HEK293 (cell line): ENCODE measurements around the gene PTK7.

ENCODE experiments used
- CTCF ChIA-PET: fragments of 350-600 bp; formaldehyde crosslinking; extraction: SDS; loops from one replicate; lab custom pipeline; 2021; ENCODE audit warnings: antibody characterized with exemption; lab: Yijun Ruan, JAX
- POLR2A ChIA-PET: fragments of 300-600 bp; formaldehyde crosslinking; extraction: SDS; loops from one replicate; lab custom pipeline; 2020; ENCODE audit warnings: antibody characterized with exemption, inconsistent platforms; lab: Yijun Ruan, JAX
- H3K27ac ChIP-seq: fragments of 200-500 bp; sonication (Bioruptor generic); 2 replicates; pipeline ENCODE4 v1.5.1; 2014; ENCODE audit warnings: low read depth, low read length, control low read depth, inconsistent platforms; ENCODE audit errors: extremely low read depth
- H3K36me3 ChIP-seq, 2 experiments: fragments of 200-500 bp in 1 of 2; sonication (Bioruptor generic) in 1 of 2; 1 replicate in 1 of 2; 2 replicates in 1 of 2; pipeline ENCODE4 v1.5.1; 2014 to 2017; ENCODE audit warnings: inconsistent platforms in 2 of 2, low read length in 2 of 2; ENCODE audit not compliant: control insufficient read depth in 2 of 2, insufficient read depth in 1 of 2
- H3K4me1 ChIP-seq: fragments of 200-500 bp; sonication (Bioruptor generic); 2 replicates; pipeline ENCODE4 v1.5.1; 2014; ENCODE audit warnings: mild to moderate bottlenecking, low read length, inconsistent platforms; ENCODE audit not compliant: control insufficient read depth, insufficient read depth
- H3K4me3 ChIP-seq: 2 replicates; pipeline ENCODE4 v1.5.1; 2011; ENCODE audit warnings: low read depth, mild to moderate bottlenecking, control low read depth, low read length, moderate library complexity
- H3K9me3 ChIP-seq: fragments of 200-500 bp; sonication (Bioruptor generic); 2 replicates; pipeline ENCODE4 v1.5.1; 2014; ENCODE audit warnings: low read depth, low read length, inconsistent platforms; ENCODE audit not compliant: control insufficient read depth, insufficient read depth
- GFI1B ChIP-seq: fragments of 450-650 bp; formaldehyde crosslinking; IDR thresholded peaks from 2 replicates; pipeline ENCODE4 v1.5.1; 2016; ENCODE audit warnings: missing biosample characterization, missing genetic modification characterization
- GLIS2 ChIP-seq: fragments of 450-650 bp; formaldehyde crosslinking; IDR thresholded peaks from 2 replicates; pipeline ENCODE4 v1.5.1; 2016; ENCODE audit warnings: missing biosample characterization, missing genetic modification characterization
- HOXA7 ChIP-seq: sonication (generic); formaldehyde crosslinking; IDR thresholded peaks from 2 replicates; pipeline ENCODE4 v1.8.1; 2022; ENCODE audit warnings: missing genetic modification reagents, borderline replicate concordance
- SP3 ChIP-seq: fragments of 450-650 bp; formaldehyde crosslinking; IDR thresholded peaks from 2 replicates; pipeline ENCODE4 v1.5.1; 2016; ENCODE audit warnings: missing biosample characterization, missing genetic modification characterization
- SP7 ChIP-seq: fragments of 450-650 bp; formaldehyde crosslinking; IDR thresholded peaks from 2 replicates; pipeline ENCODE4 v1.5.1; 2016; ENCODE audit warnings: missing biosample characterization, missing genetic modification characterization
- TRIM28 ChIP-seq: IDR thresholded peaks from 2 replicates; pipeline ENCODE4 v1.6.1; 2011; ENCODE audit warnings: low read length, control low read depth, borderline replicate concordance
- YY1 ChIP-seq: fragments of 450-650 bp; formaldehyde crosslinking; IDR thresholded peaks from 2 replicates; pipeline ENCODE4 v1.5.1; 2018; ENCODE audit warnings: missing biosample characterization, missing genetic modification characterization
- ZBTB1 ChIP-seq: fragments of 450-650 bp; formaldehyde crosslinking; IDR thresholded peaks from 2 replicates; pipeline ENCODE4 v1.5.1; 2016; ENCODE audit warnings: missing biosample characterization, missing genetic modification characterization
- ZBTB7A ChIP-seq: fragments of 450-650 bp; formaldehyde crosslinking; IDR thresholded peaks from 2 replicates; pipeline ENCODE4 v1.5.1; 2016; ENCODE audit warnings: low read depth, missing biosample characterization, missing genetic modification characterization
- ZNF132 ChIP-seq: fragments of 450-650 bp; formaldehyde crosslinking; IDR thresholded peaks from 2 replicates; pipeline ENCODE4 v1.5.1; 2017; ENCODE audit warnings: missing biosample characterization, missing genetic modification characterization, borderline replicate concordance
- ZNF155 ChIP-seq: fragments of 450-650 bp; formaldehyde crosslinking; IDR thresholded peaks from 2 replicates; pipeline ENCODE4 v1.5.1; 2016; ENCODE audit warnings: missing biosample characterization, missing genetic modification characterization
- ZNF174 ChIP-seq: fragments of 450-650 bp; formaldehyde crosslinking; IDR thresholded peaks from 2 replicates; pipeline ENCODE4 v1.5.0; 2017; ENCODE audit warnings: missing biosample characterization, mild to moderate bottlenecking, missing genetic modification characterization
- ZNF19 ChIP-seq: fragments of 450-650 bp; formaldehyde crosslinking; IDR thresholded peaks from 2 replicates; pipeline ENCODE4; 2016; ENCODE audit warnings: missing biosample characterization, missing genetic modification characterization, low read depth
- ZNF202 ChIP-seq: fragments of 450-650 bp; formaldehyde crosslinking; IDR thresholded peaks from 2 replicates; pipeline ENCODE4 v1.5.1; 2016; ENCODE audit warnings: missing biosample characterization, missing genetic modification characterization, borderline replicate concordance
- ZNF211 ChIP-seq: fragments of 450-650 bp; formaldehyde crosslinking; IDR thresholded peaks from 2 replicates; pipeline ENCODE4 v1.5.1; 2016; ENCODE audit warnings: low read depth, missing biosample characterization, missing genetic modification characterization
- ZNF214 ChIP-seq: fragments of 450-650 bp; formaldehyde crosslinking; IDR thresholded peaks from 2 replicates; pipeline ENCODE4 v1.5.1; 2017; ENCODE audit warnings: missing biosample characterization, mild to moderate bottlenecking, missing genetic modification characterization, borderline replicate concordance
- ZNF221 ChIP-seq: fragments of 450-650 bp; formaldehyde crosslinking; IDR thresholded peaks from 2 replicates; pipeline ENCODE4 v1.5.1; 2017; ENCODE audit warnings: missing biosample characterization, missing genetic modification characterization, borderline replicate concordance
- ZNF239 ChIP-seq: fragments of 450-650 bp; formaldehyde crosslinking; IDR thresholded peaks from 2 replicates; pipeline ENCODE4 v1.5.1; 2016; ENCODE audit warnings: missing biosample characterization, missing genetic modification characterization
- ZNF391 ChIP-seq: fragments of 450-650 bp; formaldehyde crosslinking; IDR thresholded peaks from 2 replicates; pipeline ENCODE4 v1.5.1; 2016; ENCODE audit warnings: low read depth, missing biosample characterization, missing genetic modification characterization, borderline replicate concordance
- ZNF664 ChIP-seq: fragments of 450-650 bp; formaldehyde crosslinking; IDR thresholded peaks from 2 replicates; pipeline ENCODE4 v1.5.1; 2016; ENCODE audit warnings: missing biosample characterization, missing genetic modification characterization
- ZNF670 ChIP-seq: fragments of 450-650 bp; formaldehyde crosslinking; IDR thresholded peaks from 2 replicates; pipeline ENCODE4 v1.5.1; 2016; ENCODE audit warnings: missing biosample characterization, missing genetic modification characterization, low read depth
- TF ChIP-seq, protein P1 (sequence below): fragments of 450-650 bp; formaldehyde crosslinking; IDR thresholded peaks from 2 replicates; pipeline ENCODE4 v1.5.1; 2016; ENCODE audit warnings: missing biosample characterization, missing genetic modification characterization
- TF ChIP-seq, protein P2 (sequence below): fragments of 450-650 bp; formaldehyde crosslinking; IDR thresholded peaks from 2 replicates; pipeline ENCODE4 v1.5.1; 2016; ENCODE audit warnings: missing biosample characterization, missing genetic modification characterization, borderline replicate concordance
- TF ChIP-seq, protein P3 (sequence below): fragments of 450-650 bp; formaldehyde crosslinking; IDR thresholded peaks from 2 replicates; pipeline ENCODE4 v1.5.1; 2017; ENCODE audit warnings: missing biosample characterization, missing genetic modification characterization
- TF ChIP-seq, protein P4 (sequence below): fragments of 450-650 bp; formaldehyde crosslinking; IDR thresholded peaks from 2 replicates; pipeline ENCODE4 v1.5.1; 2016; ENCODE audit warnings: missing biosample characterization, missing genetic modification characterization
- TF ChIP-seq, protein P5 (sequence below): fragments of 450-650 bp; formaldehyde crosslinking; IDR thresholded peaks from 2 replicates; pipeline ENCODE4 v1.5.1; 2016; ENCODE audit warnings: missing biosample characterization, missing genetic modification characterization
- TF ChIP-seq, protein P6 (sequence below): fragments of 450-650 bp; formaldehyde crosslinking; IDR thresholded peaks from 2 replicates; pipeline ENCODE4 v1.5.1; 2017; ENCODE audit warnings: missing biosample characterization, missing genetic modification characterization

The PTK7 gene

DNA sequence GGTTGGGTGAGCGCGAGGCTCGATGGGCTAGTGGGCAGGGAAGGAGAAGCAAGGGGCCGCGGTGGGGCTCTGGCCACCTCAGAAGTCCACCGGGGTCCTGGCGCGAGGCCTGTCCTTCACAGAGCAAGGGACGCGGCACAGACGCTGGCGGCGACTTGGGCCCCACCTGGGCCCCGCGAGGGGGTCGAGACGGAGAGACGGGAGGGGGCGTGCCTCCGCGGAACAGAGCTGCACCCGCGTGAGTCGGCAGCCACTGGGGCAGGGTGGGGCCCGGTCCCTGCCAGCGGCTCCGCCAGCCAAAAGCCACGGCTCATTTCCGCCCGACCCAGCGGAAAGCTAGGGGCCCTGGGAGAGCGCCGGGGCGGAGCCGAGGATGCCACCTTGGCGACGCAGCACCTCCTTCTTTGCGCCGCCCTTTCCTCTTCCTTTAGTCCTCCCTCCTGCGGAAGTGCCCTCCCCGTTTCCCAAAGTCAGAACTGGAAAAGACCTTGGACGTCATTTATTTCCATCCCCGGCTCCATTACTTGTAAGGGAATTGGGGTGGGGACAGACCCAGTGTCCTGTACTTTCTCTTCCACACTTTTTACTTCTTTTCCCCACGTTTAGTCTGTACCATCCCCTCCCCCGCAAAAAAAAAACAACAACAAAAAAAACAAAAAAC is 22.4 kb upstream of the PTK7 start, which contains the start of gene CUL7:
TSS of gene CUL7 (minus strand) at position 307 of the 661 bp plus-strand sequence. CDS start 1,063 bp downstream, outside the sequence.
- H3K4me3 ChIP-seq: peak within 1 kb of the TSS; percentile 74
- CTCF ChIA-PET: interaction anchor here (0.6 to 1.7 kb wide), 9 partner anchors 15 to 979 kb away, joined by 3 to 8 read pairs (median 3); no protein-coding TSS in a partner anchor
- TF ChIP-seq ZNF670 (no peak), ZNF132 (tag by site-specific recombination) (no peak), ZNF221 (tag by site-specific recombination) (no peak), ZNF214 (tag by site-specific recombination) (no peak), ZNF391 (tag by site-specific recombination) (no peak; the same call in 1 of the 2 replicates), GFI1B (tag by site-specific recombination) (no peak), YY1 (tag by site-specific recombination) (0 out of 2 replicates have a peak, but pooled peaks have one; percentile 13), SP7 (peak; percentile 78), GLIS2 (tag by site-specific recombination) (peak; percentile 98), ZNF239 (no peak), ZNF202 (tag by site-specific recombination) (no peak), ZNF211 (tag by site-specific recombination) (no peak), ZNF174 (tag by site-specific recombination) (no peak), ZBTB1 (tag by site-specific recombination) (no peak), ZBTB7A (tag by site-specific recombination) (peak; percentile 66), HOXA7 (CRISPR knock-in tag) (no peak), SP3 (peak; percentile 92), ZNF155 (tag by site-specific recombination) (no peak), ZNF664 (tag by site-specific recombination) (no peak), ZNF19 (tag by site-specific recombination) (no peak), TRIM28 (no peak)
- TF ChIP-seq, protein P1, sequence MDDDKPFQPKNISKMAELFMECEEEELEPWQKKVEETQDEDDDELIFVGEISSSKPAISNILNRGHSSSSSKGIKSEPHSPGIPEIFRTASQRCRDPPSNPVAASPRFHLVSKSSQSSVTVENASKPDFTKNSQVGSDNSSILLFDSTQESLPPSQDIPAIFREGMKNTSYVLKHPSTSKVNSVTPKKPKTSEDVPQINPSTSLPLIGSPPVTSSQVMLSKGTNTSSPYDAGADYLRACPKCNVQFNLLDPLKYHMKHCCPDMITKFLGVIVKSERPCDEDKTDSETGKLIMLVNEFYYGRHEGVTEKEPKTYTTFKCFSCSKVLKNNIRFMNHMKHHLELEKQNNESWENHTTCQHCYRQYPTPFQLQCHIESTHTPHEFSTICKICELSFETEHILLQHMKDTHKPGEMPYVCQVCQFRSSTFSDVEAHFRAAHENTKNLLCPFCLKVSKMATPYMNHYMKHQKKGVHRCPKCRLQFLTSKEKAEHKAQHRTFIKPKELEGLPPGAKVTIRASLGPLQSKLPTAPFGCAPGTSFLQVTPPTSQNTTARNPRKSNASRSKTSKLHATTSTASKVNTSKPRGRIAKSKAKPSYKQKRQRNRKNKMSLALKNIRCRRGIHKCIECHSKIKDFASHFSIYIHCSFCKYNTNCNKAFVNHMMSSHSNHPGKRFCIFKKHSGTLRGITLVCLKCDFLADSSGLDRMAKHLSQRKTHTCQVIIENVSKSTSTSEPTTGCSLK: no peak
- TF ChIP-seq, protein P2, sequence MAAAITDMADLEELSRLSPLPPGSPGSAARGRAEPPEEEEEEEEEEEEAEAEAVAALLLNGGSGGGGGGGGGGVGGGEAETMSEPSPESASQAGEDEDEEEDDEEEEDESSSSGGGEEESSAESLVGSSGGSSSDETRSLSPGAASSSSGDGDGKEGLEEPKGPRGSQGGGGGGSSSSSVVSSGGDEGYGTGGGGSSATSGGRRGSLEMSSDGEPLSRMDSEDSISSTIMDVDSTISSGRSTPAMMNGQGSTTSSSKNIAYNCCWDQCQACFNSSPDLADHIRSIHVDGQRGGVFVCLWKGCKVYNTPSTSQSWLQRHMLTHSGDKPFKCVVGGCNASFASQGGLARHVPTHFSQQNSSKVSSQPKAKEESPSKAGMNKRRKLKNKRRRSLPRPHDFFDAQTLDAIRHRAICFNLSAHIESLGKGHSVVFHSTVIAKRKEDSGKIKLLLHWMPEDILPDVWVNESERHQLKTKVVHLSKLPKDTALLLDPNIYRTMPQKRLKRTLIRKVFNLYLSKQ (tag by site-specific recombination): no peak
- TF ChIP-seq, protein P3, sequence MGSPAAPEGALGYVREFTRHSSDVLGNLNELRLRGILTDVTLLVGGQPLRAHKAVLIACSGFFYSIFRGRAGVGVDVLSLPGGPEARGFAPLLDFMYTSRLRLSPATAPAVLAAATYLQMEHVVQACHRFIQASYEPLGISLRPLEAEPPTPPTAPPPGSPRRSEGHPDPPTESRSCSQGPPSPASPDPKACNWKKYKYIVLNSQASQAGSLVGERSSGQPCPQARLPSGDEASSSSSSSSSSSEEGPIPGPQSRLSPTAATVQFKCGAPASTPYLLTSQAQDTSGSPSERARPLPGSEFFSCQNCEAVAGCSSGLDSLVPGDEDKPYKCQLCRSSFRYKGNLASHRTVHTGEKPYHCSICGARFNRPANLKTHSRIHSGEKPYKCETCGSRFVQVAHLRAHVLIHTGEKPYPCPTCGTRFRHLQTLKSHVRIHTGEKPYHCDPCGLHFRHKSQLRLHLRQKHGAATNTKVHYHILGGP (tag by site-specific recombination): no peak
- TF ChIP-seq, protein P4, sequence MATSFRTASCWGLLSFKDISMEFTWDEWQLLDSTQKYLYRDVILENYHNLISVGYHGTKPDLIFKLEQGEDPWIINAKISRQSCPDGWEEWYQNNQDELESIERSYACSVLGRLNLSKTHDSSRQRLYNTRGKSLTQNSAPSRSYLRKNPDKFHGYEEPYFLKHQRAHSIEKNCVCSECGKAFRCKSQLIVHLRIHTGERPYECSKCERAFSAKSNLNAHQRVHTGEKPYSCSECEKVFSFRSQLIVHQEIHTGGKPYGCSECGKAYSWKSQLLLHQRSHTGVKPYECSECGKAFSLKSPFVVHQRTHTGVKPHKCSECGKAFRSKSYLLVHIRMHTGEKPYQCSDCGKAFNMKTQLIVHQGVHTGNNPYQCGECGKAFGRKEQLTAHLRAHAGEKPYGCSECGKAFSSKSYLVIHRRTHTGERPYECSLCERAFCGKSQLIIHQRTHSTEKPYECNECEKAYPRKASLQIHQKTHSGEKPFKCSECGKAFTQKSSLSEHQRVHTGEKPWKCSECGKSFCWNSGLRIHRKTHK (tag by site-specific recombination): no peak
- TF ChIP-seq, protein P5, sequence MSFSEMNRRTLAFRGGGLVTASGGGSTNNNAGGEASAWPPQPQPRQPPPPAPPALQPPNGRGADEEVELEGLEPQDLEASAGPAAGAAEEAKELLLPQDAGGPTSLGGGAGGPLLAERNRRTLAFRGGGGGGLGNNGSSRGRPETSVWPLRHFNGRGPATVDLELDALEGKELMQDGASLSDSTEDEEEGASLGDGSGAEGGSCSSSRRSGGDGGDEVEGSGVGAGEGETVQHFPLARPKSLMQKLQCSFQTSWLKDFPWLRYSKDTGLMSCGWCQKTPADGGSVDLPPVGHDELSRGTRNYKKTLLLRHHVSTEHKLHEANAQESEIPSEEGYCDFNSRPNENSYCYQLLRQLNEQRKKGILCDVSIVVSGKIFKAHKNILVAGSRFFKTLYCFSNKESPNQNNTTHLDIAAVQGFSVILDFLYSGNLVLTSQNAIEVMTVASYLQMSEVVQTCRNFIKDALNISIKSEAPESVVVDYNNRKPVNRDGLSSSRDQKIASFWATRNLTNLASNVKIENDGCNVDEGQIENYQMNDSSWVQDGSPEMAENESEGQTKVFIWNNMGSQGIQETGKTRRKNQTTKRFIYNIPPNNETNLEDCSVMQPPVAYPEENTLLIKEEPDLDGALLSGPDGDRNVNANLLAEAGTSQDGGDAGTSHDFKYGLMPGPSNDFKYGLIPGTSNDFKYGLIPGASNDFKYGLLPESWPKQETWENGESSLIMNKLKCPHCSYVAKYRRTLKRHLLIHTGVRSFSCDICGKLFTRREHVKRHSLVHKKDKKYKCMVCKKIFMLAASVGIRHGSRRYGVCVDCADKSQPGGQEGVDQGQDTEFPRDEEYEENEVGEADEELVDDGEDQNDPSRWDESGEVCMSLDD (tag by site-specific recombination): 0 out of 2 replicates have a peak, but pooled peaks have one; percentile 59
- TF ChIP-seq, protein P6, sequence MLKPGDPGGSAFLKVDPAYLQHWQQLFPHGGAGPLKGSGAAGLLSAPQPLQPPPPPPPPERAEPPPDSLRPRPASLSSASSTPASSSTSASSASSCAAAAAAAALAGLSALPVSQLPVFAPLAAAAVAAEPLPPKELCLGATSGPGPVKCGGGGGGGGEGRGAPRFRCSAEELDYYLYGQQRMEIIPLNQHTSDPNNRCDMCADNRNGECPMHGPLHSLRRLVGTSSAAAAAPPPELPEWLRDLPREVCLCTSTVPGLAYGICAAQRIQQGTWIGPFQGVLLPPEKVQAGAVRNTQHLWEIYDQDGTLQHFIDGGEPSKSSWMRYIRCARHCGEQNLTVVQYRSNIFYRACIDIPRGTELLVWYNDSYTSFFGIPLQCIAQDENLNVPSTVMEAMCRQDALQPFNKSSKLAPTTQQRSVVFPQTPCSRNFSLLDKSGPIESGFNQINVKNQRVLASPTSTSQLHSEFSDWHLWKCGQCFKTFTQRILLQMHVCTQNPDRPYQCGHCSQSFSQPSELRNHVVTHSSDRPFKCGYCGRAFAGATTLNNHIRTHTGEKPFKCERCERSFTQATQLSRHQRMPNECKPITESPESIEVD (tag by site-specific recombination): no peak

More for the DNA sequence above, 22.4 kb upstream of the PTK7 start, which contains the start of gene CUL7:
- H3K27ac ChIP-seq: peak within 1 kb of the TSS; percentile 85
- POLR2A ChIA-PET: interaction anchor here (0.5 to 3.3 kb wide), 36 partner anchors 9 to 911 kb away, joined by 3 to 50 read pairs (median 6); partner anchors contain the start of genes C6orf132, CNPY3, CUL9 and GNMT
- no peaks in the 10 kb centered on the region for H3K9me3 ChIP-seq
- peaks cover 9% of the 10 kb centered on the region for H3K4me1 ChIP-seq
- peaks cover 22 to 71% of the 10 kb centered on the region in 2 experiments; a peak in 2 of 3 replicates for H3K36me3 ChIP-seq
